NOMO-1 treated with dmso at 0.1 percent for 144 hours (cell line): Measurements from ENCODE around the gene GJD4.

ENCODE experiments used
- DNase-seq: peaks from one replicate; lab custom pipeline; 2025; ENCODE audit not compliant: unreplicated experiment; lab: John Stamatoyannopoulos, UW

Gene GJD4

DNA sequence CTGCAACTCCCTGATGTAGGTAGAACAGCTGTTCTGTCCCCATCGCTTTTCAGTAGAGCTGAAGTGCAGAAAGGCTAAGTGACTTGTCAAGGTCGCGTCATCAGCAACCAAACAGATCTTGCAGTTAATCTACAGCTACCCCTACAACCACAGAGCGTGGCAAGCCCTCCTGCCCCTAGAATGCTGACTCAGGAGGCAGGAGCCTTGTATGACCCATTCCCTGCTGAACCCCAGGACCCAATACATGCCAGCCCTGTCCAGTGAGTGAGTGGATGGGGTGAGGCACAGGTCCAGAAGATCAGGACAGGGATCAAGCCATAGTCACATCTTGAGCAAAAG, 26.6 kb upstream of the GJD4 start:
- no peak for DNase-seq

- DNase-seq = no peak
Observed at GRCh38 chr10:35579116-35579515, 26.0 kb upstream of the GJD4 start.

- DNase-seq = no peak
Observed at GRCh38 chr10:35579726-35580422, 25.3 kb upstream of the GJD4 start.

GRCh38 chr10:35580423-35580770, 24.7 kb upstream of the GJD4 start:
- DNase-seq = no peak

DNA sequence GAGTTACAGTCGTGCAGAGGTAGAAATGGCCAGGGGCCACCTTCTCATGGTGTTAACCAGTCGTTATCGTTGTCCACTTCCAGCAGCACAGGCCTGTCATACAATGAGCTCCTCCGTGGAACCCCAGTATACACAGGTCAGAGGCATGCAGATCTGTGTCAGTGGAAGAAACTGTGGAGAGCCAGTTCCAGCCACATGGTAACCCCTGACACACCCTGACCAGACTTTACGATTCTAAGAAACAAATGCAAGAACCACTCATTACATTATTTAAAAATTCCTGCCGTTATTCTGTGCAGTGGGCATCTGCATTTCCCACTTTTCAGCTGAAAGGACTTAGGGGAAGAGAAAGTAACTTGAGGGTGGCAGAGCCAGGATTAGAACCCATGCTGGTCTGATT, 23.5 kb upstream of the GJD4 start:
- no peak for DNase-seq

- no peak for DNase-seq
Observed at GRCh38 chr10:35584946-35585345, 20.2 kb upstream of the GJD4 start.

- no peak for DNase-seq
Observed at GRCh38 chr10:35585356-35585755, 19.8 kb upstream of the GJD4 start.

- DNase-seq = no peak
Observed at GRCh38 chr10:35585903-35586535, 19.1 kb upstream of the GJD4 start.

DNA sequence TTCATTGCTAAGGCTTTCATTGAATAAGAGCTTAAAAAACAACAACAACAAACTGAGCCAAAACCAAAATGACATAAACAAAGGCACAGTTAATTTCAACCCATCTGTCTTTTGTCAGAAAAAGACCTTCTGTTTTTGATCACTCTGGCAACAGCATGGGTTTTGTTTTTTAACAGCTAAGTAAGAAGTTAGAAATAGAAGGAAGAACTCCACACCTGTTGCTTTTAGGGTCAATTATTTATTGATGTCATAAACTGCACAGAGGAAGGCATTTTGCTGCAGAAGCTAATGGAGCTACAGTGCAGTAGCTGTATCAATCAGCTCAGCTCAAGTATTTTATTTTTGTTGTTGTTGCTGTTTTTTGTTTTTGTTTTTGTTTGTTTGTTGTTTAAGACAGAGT, 16.3 kb upstream of the GJD4 start:
- DNase-seq = no peak

DNA sequence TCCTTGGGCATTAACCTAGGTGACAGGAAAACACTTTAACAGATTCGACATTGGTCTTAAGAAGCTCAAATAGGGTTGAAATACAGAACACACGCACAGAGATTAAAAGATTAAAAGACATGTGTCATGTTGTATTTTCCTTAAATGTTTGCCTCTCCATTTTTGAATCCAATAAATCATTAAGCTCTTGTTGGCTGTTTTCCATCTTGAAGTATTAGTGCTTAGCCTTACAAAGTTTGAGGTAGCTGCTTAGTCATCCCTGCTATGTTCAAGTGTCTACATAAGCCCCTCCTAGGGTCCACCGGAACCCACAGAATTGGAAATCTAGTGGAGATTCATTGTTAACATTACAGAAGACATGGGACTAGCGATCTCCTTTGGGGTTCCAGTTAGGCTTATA, 12.7 kb upstream of the GJD4 start:
- no peak for DNase-seq

- DNase-seq = no peak
Observed at GRCh38 chr10:35594115-35595079, 10.7 kb upstream of the GJD4 start.

DNA sequence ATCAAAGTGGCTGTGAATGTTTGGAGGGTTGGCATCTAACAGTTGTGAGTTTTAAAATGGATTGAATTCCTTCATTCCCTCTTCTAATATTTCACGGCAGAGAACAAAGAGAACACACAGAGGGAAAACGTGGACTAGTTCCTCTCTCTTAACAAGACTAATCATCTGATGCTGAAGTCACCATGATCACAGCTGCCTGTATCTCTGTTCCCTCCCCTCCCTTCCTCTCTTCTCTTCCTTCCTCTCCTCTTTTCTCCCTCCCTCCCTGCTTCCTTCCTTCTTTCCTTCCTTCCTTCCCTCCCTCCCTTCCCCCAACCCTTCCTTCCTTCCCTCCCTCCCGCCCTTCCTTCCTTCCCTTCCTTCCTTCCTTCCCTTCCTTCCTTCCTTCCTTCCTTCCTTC, 10.0 kb upstream of the GJD4 start:
- no peak for DNase-seq

GRCh38 chr10:35598379-35598778, 6.8 kb upstream of the GJD4 start:
- DNase-seq = no peak

- no peak for DNase-seq
Observed at GRCh38 chr10:35600193-35600592, 4.9 kb upstream of the GJD4 start.

GRCh38 chr10:35606430-35606829, 1.3 kb downstream of the GJD4 start:
- DNase-seq = no peak

DNA sequence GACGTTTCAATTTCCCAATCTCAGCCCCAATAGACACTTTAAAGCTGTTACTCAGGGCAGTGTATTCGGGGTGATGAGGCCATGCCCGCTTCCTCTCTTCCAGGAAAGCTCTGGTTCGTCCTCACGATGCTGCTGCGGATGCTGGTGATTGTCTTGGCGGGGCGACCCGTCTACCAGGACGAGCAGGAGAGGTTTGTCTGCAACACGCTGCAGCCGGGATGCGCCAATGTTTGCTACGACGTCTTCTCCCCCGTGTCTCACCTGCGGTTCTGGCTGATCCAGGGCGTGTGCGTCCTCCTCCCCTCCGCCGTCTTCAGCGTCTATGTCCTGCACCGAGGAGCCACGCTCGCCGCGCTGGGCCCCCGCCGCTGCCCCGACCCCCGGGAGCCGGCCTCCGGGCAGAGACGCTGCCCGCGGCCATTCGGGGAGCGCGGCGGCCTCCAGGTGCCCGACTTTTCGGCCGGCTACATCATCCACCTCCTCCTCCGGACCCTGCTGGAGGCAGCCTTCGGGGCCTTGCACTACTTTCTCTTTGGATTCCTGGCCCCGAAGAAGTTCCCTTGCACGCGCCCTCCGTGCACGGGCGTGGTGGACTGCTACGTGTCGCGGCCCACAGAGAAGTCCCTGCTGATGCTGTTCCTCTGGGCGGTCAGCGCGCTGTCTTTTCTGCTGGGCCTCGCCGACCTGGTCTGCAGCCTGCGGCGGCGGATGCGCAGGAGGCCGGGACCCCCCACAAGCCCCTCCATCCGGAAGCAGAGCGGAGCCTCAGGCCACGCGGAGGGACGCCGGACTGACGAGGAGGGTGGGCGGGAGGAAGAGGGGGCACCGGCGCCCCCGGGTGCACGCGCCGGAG, 2.6 kb downstream of the GJD4 start:
- no peak for DNase-seq

DNA sequence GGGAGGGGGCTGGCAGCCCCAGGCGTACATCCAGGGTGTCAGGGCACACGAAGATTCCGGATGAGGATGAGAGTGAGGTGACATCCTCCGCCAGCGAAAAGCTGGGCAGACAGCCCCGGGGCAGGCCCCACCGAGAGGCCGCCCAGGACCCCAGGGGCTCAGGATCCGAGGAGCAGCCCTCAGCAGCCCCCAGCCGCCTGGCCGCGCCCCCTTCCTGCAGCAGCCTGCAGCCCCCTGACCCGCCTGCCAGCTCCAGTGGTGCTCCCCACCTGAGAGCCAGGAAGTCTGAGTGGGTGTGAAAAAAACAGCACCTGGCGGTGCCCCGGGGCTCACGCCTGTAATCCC, 3.2 kb downstream of the GJD4 start:
- DNase-seq = no peak

DNA sequence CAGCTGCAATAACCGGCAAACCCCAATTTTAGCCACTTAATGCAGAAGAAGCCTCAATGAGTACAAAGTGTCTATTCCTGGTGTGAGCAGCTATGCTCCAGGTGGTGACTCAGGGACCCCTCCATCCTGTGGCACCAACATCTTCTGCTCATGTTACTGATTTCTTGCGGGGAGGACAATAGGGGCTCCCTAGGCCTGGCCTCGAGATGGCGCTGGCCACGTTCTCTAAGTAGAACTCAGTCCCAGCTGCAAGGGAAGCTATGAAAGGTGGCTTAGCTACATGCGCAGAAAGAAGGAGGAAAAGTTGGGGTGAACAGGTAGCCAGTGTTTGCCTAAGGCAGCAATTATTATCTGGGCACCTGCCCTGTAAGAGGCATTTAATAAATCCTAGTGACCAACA, 6.6 kb downstream of the GJD4 start:
- DNase-seq = no peak

DNA sequence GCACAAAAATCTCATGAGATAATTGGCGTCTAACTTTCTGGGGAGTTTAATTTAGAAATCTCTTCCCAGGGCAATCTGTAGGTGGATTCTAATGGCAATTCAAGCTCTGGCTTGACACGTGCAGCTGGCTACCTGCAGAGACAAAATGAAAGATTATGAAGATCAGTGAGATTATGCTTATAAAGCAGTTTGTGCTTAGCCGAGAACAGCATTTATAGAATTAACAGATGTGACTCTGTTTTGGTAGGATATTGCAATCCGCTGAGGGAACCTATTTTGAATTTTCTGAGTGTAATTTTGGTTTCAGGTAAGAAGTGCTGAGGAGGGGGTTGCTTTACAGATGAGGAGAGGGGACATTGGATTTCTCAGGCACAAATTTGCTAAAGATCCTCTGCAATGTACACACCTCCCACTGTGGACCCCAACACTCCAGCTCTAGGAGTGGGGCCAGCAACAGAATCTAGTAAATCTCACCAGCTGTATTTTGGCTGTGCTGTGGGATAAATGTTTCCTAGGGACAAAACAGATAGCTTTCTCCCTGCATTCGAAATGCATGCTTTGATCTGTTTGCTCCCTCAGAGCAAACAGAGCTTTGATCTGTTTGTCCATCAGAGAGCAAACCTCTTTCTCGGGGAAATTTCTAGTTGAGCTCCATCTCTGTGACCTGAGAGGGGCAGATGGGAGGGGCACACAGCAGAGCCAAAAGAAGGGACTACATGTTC, 7.4 kb downstream of the GJD4 start:
- DNase-seq = no peak

DNA sequence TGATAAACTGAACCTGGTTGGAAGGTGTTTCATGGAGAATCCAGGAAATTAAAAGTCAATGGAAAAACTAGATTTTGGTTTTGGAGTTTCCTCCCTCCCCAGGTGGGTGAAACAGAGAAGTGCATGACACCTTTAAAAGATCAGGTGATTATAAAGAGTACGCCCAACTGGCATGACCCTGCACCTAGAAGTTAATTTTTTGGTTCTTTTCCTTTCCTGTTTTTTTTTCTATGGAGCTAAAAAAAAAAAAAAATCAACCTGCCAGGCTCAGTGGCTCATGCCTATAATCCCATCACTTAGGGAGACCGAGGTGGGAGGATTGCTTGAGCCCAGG, 7.9 kb downstream of the GJD4 start:
- DNase-seq = no peak
